IPS-18a (cell line): ENCODE data around the gene LRGUK.
"Not testable (repeated sequence)": the region's sequence is repeated elsewhere in the genome, so short reads cannot be mapped to it uniquely, and the experiment has no call there.

Experiments used
- H3K27ac ChIP-seq: one replicate; pipeline ENCODE4 v1.5.1; 2013; ENCODE audit warnings: low read length
- H3K27me3 ChIP-seq: one replicate; pipeline ENCODE4 v1.6.1; 2013; ENCODE audit warnings: mild to moderate bottlenecking, low read length; ENCODE audit not compliant: control insufficient read depth, insufficient read depth
- H3K36me3 ChIP-seq: one replicate; pipeline ENCODE4 v1.6.1; 2013; ENCODE audit warnings: low read depth, low read length; ENCODE audit not compliant: control insufficient read depth
- H3K4me1 ChIP-seq: one replicate; pipeline ENCODE4 v1.6.1; 2013; ENCODE audit warnings: low read depth, low read length; ENCODE audit not compliant: control insufficient read depth
- H3K4me3 ChIP-seq: one replicate; pipeline ENCODE4 v1.5.1; 2013; ENCODE audit warnings: low read length
- H3K9ac ChIP-seq: one replicate; pipeline ENCODE4 v1.6.1; 2013; ENCODE audit warnings: mild to moderate bottlenecking, low read length, moderate library complexity
- H3K9me3 ChIP-seq: one replicate; pipeline ENCODE4 v1.6.1; 2013; ENCODE audit warnings: low read depth, low read length; ENCODE audit not compliant: control insufficient read depth

Gene LRGUK

DNA sequence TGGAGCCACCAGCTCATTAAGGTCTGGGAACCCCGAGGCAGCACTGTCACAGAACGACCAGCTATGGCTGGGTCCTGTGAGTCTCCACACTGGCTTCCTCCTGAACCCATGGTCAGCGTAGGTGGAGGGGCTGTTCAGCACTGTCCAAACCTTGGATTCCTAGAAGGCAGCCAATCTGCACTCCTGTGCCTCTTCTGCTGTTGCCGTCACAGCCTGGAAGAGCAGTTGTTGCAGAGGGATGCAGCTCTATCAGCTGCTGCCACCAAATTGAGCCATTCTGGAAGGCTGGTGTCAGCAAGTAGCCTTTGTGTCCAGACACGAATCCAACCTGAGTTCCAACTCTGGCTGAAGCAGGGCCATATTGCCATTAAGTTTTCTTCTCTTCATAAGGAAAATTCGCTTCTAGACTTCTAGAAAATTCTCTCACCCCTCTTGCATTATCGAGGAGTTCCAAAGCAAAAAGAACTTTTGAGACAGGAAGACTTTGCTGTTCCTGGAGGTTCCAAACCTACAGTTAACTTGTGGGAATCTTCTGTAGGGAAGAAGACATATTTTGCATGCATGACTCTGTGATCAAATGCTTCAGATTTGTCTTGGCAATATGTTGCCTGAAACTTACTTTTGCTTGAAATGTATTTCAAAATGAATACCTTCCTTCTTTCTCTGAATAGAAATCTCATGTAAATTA is 84.0 kb downstream of the LRGUK start:
- Histone ChIP-seq H3K27ac (no peak overlapping the region), H3K27me3 (no peaks in the 10 kb centered on the region), H3K9ac (no peak overlapping the region), H3K4me1 (no peaks in the 10 kb centered on the region), H3K9me3 (no peaks in the 10 kb centered on the region), H3K36me3 (no peaks in the 10 kb centered on the region), H3K4me3 (no peak overlapping the region)

GRCh38 chr7:134211817-134212216 is 84.7 kb downstream of the LRGUK start:
- no peaks in the 10 kb centered on the region for H3K27me3 ChIP-seq
- H3K9me3 ChIP-seq = no peaks in the 10 kb centered on the region

DNA sequence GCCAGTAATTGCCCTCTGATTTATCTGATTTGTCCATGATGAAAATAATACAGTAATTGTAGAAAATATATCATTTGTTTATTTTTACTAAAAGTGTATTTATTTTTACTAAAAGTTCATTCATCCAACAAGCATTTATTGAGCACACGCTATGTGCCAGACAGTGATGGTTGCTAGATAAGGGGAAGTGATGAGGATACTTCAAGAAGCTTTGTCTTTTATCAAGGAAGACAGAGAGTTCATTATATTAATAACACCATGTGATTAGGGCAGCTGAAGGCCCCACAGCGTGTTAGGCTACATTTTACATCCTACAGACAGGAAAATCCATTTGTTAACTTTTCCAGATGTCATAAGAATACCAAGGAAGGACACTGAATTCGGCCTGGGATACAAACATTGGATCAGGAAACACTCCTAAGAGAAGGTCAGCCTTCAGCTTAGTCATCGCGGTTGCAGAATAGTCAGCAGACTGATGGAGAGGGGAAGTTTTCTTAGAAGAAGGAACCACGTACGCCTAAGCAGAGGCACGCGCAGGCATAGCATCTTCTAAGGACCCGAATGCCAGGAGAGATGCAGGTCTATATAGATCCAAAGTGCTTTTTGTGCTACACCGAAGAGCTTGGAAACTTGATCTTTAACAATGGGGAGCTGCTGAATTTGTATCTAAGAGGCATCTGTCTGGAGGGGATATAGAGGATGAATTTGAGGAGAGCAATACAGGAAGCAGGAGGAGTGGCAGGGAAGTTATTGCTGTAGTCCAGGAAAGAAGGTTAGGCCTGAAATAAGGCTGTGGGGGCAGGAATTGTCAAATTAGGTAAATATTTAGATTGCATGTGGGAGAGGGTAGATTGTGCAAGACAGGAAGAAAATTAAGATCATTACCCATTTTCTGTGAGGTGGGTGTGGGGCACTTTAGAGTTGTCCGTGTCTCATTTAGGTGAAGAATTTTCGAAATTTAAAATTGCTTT is 85.7 kb downstream of the LRGUK start:
- no peaks in the 10 kb centered on the region for H3K9me3 ChIP-seq
- no peak overlapping the region for H3K27ac ChIP-seq
- no peak overlapping the region for H3K4me3 ChIP-seq
- no peaks in the 10 kb centered on the region for H3K4me1 ChIP-seq
- no peaks in the 10 kb centered on the region for H3K27me3 ChIP-seq
- H3K9ac ChIP-seq = no peak overlapping the region
- no peaks in the 10 kb centered on the region for H3K36me3 ChIP-seq

More at GRCh38 chr7:134211817-134212216, 84.7 kb downstream of the LRGUK start:
- H3K36me3 ChIP-seq = no peaks in the 10 kb centered on the region
- H3K9ac ChIP-seq = no peak overlapping the region
- no peaks in the 10 kb centered on the region for H3K4me1 ChIP-seq
- H3K27ac ChIP-seq = no peak overlapping the region
- H3K4me3 ChIP-seq = no peak overlapping the region

- Histone ChIP-seq H3K4me1 (no peaks in the 10 kb centered on the region), H3K27ac (no peak overlapping the region), H3K9ac (no peak overlapping the region), H3K27me3 (no peaks in the 10 kb centered on the region), H3K9me3 (no peaks in the 10 kb centered on the region), H3K4me3 (no peak overlapping the region), H3K36me3 (no peaks in the 10 kb centered on the region)
Observed at GRCh38 chr7:134220236-134220635, 93.1 kb downstream of the LRGUK start.

DNA sequence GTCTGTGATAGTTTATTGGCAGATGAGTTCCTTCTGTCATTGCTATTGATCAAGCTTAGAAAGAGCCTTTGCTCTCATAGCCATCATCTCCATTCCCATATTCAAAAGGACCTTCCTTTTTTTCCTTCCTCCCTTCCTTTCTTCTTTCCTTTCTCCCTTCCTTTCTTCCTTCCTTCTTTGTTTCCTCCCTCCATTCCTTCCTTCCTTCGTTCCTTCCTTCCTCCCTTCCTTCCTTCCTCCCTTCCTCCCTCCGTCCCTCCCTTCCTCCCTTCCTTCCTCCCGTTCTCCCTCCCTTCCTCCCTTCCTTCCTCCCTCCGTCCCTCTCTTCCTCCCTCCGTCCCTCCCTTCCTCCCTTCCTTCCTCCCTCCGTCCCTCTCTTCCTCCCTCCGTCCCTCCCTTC is 104.2 kb downstream of the LRGUK start:
- H3K9me3 ChIP-seq, H3K9ac ChIP-seq, H3K4me1 ChIP-seq, H3K36me3 ChIP-seq, H3K27me3 ChIP-seq, H3K27ac ChIP-seq, H3K4me3 ChIP-seq: not testable (repeated sequence)

DNA sequence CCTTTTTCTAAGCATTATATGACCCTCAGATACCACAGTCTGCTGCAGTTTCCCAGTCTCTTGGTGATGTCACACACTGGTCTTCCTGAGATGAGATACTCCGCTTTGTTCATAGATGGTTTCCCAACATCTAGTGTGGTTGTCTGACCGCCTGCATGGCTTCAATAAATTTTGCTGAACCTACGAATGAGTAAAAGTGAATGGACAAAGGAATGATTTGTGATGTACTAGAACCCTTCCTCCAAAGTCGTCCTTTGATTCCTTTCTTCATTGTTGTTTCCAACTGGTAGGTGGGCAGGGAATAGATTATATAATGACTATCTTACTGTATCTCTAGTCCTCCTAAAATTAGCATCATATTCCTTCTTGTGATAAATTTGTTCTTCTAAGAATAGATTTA is 107.1 kb downstream of the LRGUK start:
- H3K9me3 ChIP-seq = peaks cover 14% of the 10 kb centered on the region
- H3K4me3 ChIP-seq = no peak overlapping the region
- H3K27ac ChIP-seq = no peak overlapping the region
- no peaks in the 10 kb centered on the region for H3K27me3 ChIP-seq
- H3K9ac ChIP-seq = no peak overlapping the region
- no peaks in the 10 kb centered on the region for H3K4me1 ChIP-seq
- no peaks in the 10 kb centered on the region for H3K36me3 ChIP-seq

GRCh38 chr7:134245253-134245652 is 118.1 kb downstream of the LRGUK start:
- Histone ChIP-seq H3K9me3 (no peaks in the 10 kb centered on the region), H3K4me3 (no peak overlapping the region), H3K36me3 (no peaks in the 10 kb centered on the region), H3K9ac (no peak overlapping the region), H3K27me3 (no peaks in the 10 kb centered on the region), H3K4me1 (no peaks in the 10 kb centered on the region), H3K27ac (no peak overlapping the region)

DNA sequence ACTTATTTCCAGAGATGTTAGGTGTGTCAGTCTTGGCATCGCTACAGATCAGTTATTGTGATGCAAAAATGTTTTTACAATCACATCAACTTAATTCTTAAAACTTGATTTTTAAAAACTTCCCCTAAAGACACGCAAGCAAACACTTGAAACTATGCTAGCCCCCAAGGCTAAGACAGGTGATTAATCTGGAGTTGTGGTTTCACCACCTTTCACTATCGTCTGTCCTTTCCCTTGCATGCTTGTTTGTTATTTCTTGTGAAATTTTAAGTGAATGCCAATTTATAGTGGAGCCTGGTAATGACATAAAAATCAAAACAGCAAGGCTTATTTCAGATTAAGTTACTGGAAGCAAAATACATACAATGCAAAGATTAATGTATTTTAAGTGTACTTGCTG is 119.2 kb downstream of the LRGUK start:
- no peak overlapping the region for H3K27ac ChIP-seq
- H3K9me3 ChIP-seq = no peaks in the 10 kb centered on the region
- no peak overlapping the region for H3K4me3 ChIP-seq
- H3K4me1 ChIP-seq = no peaks in the 10 kb centered on the region
- no peaks in the 10 kb centered on the region for H3K36me3 ChIP-seq
- H3K9ac ChIP-seq = no peak overlapping the region
- no peaks in the 10 kb centered on the region for H3K27me3 ChIP-seq

DNA sequence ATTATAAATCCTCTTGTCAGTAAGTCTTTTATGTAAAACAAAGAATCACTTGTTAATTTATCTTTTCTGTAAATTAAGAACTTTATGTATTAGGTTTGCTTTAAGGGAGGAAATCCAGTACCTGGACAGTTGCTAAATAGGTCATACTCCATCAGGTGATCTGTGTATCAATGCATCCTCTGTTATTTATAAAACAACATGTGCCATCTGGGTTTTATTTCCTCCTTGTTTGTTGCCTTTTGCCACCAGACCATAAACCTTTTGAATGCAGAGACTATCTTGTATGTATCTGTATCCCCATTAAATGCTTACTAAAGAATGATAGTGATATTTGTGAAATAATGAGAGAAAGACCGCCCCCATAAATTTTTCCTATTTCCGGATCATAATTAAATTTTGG is 119.6 kb downstream of the LRGUK start:
- H3K27ac ChIP-seq = no peak overlapping the region
- H3K36me3 ChIP-seq = no peaks in the 10 kb centered on the region
- H3K9ac ChIP-seq = no peak overlapping the region
- no peaks in the 10 kb centered on the region for H3K9me3 ChIP-seq
- no peak overlapping the region for H3K4me3 ChIP-seq
- H3K27me3 ChIP-seq = no peaks in the 10 kb centered on the region
- H3K4me1 ChIP-seq = no peaks in the 10 kb centered on the region

- no peak overlapping the region for H3K27ac ChIP-seq
- H3K36me3 ChIP-seq = no peaks in the 10 kb centered on the region
- no peak overlapping the region for H3K4me3 ChIP-seq
- no peaks in the 10 kb centered on the region for H3K27me3 ChIP-seq
- H3K4me1 ChIP-seq = no peaks in the 10 kb centered on the region
- H3K9ac ChIP-seq = no peak overlapping the region
- H3K9me3 ChIP-seq = no peaks in the 10 kb centered on the region
Observed at GRCh38 chr7:134248196-134248595, 121.1 kb downstream of the LRGUK start.

- Histone ChIP-seq H3K36me3 (no peaks in the 10 kb centered on the region), H3K27me3 (no peaks in the 10 kb centered on the region), H3K9ac (no peak overlapping the region), H3K4me3 (no peak overlapping the region), H3K4me1 (no peaks in the 10 kb centered on the region), H3K9me3 (no peaks in the 10 kb centered on the region), H3K27ac (no peak overlapping the region)
Observed at GRCh38 chr7:134254311-134254710, 127.2 kb downstream of the LRGUK start.
